ENCODE measurements around the gene SPIRE2. TPM values are rescaled to one million over a fixed set of nuclear protein-coding genes. Genes with fewer than 3 reads are reported as not detected.

The SPIRE2 gene
- total RNA-seq, 1 donor from 2014 or later, result 0.79 TPM

DNA sequence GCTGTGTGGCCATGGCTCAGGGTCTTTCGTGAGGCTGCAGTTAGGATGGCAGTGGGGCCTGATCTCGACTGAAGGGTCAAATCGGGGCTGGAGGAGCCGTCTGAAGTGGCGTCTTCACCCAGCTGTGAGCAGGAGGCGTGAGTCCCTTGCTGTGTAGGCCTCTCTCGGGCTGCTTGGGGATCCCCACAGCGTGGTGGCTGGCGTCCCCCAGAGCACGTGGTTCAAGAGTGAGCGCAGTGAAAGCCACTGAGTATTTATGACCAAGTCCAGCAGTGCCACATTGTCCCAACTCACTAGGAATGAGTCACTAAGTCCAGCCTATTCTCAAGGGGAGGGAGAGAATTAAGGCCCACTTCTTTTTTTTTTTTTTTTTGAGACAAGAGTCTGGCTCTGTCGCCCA is 33.4 kb downstream of the SPIRE2 start:
- FAIRE-seq (no peak), DNase-seq (ENCODE audit: low read depth) (no peak)
- H3K36me3 ChIP-seq (ENCODE audit: control insufficient read depth, insufficient read depth, low read length), result no peaks in the 10 kb centered on the region

DNA sequence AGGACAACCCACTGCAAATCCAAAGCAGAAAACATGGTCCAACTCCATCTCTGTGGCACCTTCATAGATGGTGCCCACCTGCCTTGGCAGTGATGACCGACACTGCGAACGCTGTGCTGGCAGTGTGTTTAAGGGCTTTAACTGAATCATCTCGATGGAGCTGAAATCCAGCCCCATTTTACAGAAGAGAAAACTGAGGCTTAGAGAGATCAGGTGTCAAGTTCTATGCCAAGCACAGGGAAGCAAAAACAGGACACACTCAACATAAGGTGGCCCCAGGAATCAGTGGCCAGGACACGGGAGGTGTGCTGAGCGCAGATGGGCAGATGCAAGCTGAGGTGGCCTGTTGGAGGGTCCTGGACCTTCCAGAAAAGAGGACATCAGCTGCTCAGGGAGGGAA is 34.5 kb downstream of the SPIRE2 start:
- no peak for DNase-seq (ENCODE audit: low read depth)
- no peak for FAIRE-seq
- no peaks in the 10 kb centered on the region for H3K27me3 ChIP-seq (ENCODE audit: control insufficient read depth, insufficient read depth, low read length)
- no peaks in the 10 kb centered on the region for H3K36me3 ChIP-seq (ENCODE audit: control insufficient read depth, insufficient read depth, low read length)
- no peak for TF ChIP-seq CTCF (IDR thresholded peaks at IDR 0.05; ENCODE audit: insufficient read depth, low read length, severe bottlenecking)
- H3K4me3 ChIP-seq (ENCODE audit: low read depth, low read length), result no peak overlapping the region

More for the DNA sequence above, 33.4 kb downstream of the SPIRE2 start:
- Histone ChIP-seq H3K4me3 (ENCODE audit: low read depth, low read length) (no peak overlapping the region), H3K27me3 (ENCODE audit: control insufficient read depth, insufficient read depth, low read length) (no peaks in the 10 kb centered on the region)
- TF ChIP-seq CTCF (IDR thresholded peaks at IDR 0.05; ENCODE audit: insufficient read depth, low read length, severe bottlenecking), result no peak

DNA sequence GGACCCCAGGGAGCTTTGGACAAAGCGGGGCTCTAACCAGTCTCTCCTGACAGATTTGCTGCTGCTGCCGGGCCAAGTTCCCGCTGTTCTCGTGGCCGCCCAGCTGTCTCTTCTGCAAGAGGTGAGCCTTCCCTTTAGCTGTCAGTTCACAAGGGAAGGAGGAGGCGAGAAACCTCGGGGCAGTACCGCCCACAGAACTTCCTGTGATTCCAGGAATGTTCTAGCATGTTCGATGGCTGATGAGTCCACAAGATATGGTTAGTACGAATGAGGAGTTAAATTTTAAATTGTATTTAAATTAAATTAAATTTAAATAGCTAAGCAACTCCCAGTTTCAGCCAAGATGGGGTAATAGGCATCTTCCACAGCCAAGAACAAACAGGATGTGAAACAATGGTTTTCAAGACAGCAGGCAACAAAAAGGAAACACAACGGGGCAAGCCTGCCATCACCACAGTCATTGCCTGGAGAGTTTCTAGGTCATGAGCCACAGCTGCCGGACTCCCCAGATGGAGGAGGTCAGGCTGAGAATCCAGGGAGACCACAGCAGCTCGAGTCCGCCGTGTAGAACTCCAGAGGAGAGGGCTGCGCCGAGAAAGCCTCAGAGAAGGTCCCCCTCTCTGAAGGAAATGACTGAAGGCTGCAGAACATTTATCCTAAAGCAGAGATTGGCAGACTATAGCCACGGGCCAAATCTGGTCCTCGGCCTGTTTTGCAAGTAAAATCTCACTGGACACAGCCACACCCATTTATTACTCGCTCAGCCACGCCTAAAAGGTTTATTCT is 35.7 kb downstream of the SPIRE2 start:
- Histone ChIP-seq H3K36me3 (ENCODE audit: control insufficient read depth, insufficient read depth, low read length) (no peaks in the 10 kb centered on the region), H3K27me3 (ENCODE audit: control insufficient read depth, insufficient read depth, low read length) (no peaks in the 10 kb centered on the region), H3K4me3 (ENCODE audit: low read depth, low read length) (no peak overlapping the region)
- peak; percentile 49 for DNase-seq (ENCODE audit: low read depth)
- no peak for TF ChIP-seq CTCF (IDR thresholded peaks at IDR 0.05; ENCODE audit: insufficient read depth, low read length, severe bottlenecking)
- FAIRE-seq, result no peak

DNA sequence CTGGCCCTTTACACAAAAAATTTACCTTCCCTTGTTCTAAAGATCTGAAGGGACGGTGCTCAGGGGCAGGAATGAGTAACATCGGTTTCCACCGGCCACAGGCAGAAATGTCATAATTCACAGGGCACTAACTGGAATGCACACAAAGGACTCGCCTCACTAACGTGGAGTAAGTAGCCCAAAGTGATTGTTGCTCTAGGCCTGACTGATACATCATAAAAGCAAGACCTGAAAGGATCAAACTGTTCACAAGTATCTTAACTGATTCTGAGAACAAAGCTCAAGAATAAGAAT is 36.2 kb downstream of the SPIRE2 start:
- no peaks in the 10 kb centered on the region for H3K27me3 ChIP-seq (ENCODE audit: control insufficient read depth, insufficient read depth, low read length)
- TF ChIP-seq CTCF (IDR thresholded peaks at IDR 0.05; ENCODE audit: insufficient read depth, low read length, severe bottlenecking), result no peak
- DNase-seq (ENCODE audit: low read depth), result peak; percentile 45
- H3K36me3 ChIP-seq (ENCODE audit: control insufficient read depth, insufficient read depth, low read length), result no peaks in the 10 kb centered on the region
- no peak for FAIRE-seq
- no peak overlapping the region for H3K4me3 ChIP-seq (ENCODE audit: low read depth, low read length)

- TF ChIP-seq CTCF (IDR thresholded peaks at IDR 0.05; ENCODE audit: insufficient read depth, low read length, severe bottlenecking), result no peak
- DNase-seq (ENCODE audit: low read depth) (no peak), FAIRE-seq (no peak)
- H3K27me3 ChIP-seq (ENCODE audit: control insufficient read depth, insufficient read depth, low read length), result no peaks in the 10 kb centered on the region
- no peaks in the 10 kb centered on the region for H3K36me3 ChIP-seq (ENCODE audit: control insufficient read depth, insufficient read depth, low read length)
- H3K4me3 ChIP-seq (ENCODE audit: low read depth, low read length), result no peak overlapping the region
Observed at GRCh38 chr16:89867918-89868317, 39.6 kb downstream of the SPIRE2 start.

DNA sequence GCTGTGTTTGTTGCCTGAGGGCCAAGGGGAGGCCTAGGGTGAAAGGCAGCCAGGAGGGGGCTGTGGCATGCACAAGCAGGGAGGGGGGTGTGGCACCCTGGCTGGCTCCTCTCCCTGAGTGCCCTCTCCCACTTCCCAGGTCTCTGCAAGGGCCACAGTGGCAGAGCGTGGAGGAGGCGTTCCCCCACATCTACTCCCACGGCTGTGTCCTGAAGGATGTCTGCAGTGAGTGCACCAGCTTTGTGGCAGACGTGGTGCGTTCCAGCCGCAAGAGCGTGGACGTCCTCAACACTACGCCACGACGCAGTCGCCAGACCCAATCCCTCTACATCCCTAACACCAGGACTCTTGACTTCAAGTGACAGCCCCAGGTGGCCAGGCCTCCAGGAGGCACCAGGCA is 41.6 kb downstream of the SPIRE2 start:
- DNase-seq (ENCODE audit: low read depth) (no peak), FAIRE-seq (no peak)
- TF ChIP-seq CTCF (IDR thresholded peaks at IDR 0.05; ENCODE audit: insufficient read depth, low read length, severe bottlenecking), result no peak
- H3K4me3 ChIP-seq (ENCODE audit: low read depth, low read length), result no peak overlapping the region
- H3K36me3 ChIP-seq (ENCODE audit: control insufficient read depth, insufficient read depth, low read length), result peaks cover 3% of the 10 kb centered on the region
- no peaks in the 10 kb centered on the region for H3K27me3 ChIP-seq (ENCODE audit: control insufficient read depth, insufficient read depth, low read length)
